Naive thymus-derived CD8-positive, alpha-beta T cell (primary cell): ENCODE results near the gene DSE. TPM values are rescaled to one million over a fixed set of nuclear protein-coding genes. Genes with fewer than 3 reads are reported as not detected.

Source experiments
- ATAC-seq, 2 donors: fragments of 150-1000 bp; cut with Tn5 transposase in 1 of 2; sonication (Bioruptor Pico), chemical (Tn5 transposase) in 1 of 2; 1 replicate in 1 of 2; 2 replicates in 1 of 2; pipeline ENCODE4 v1.10.0; 2021; ENCODE audit warnings: mild to moderate bottlenecking in 2 of 2, moderate library complexity in 2 of 2
- POLR2A ChIA-PET: fragments of 350-600 bp; sonication (Branson Sonifier 250); formaldehyde crosslinking; loops from one replicate; lab custom pipeline; 2021; ENCODE audit warnings: antibody characterized with exemption; lab: Charles Lee
- DNase-seq, 10 donors: peaks; one replicate each; pipeline versions ENCODE4 v3.0.0 to v3.0.0-alpha.2; 2020 to 2022
- H3K27ac Mint-ChIP-seq, 10 donors: one replicate each; pipeline ENCODE4 v1.8.0; 2020 to 2022; ENCODE audit warnings: mild to moderate bottlenecking in 10 of 10, mixed read lengths in 10 of 10, moderate library complexity in 4 of 10, inconsistent platforms in 1 of 10
- H3K27me3 Mint-ChIP-seq, 5 donors: one replicate each; pipeline ENCODE4 v1.8.0; 2021 to 2022; ENCODE audit warnings: mixed read lengths in 5 of 5
- H3K36me3 Mint-ChIP-seq, 3 donors: one replicate each; pipeline ENCODE4 v1.8.0; 2020 to 2022; ENCODE audit warnings: mixed read lengths in 3 of 3, mild to moderate bottlenecking in 2 of 3, inconsistent platforms in 1 of 3
- H3K4me1 Mint-ChIP-seq, 4 donors: one replicate each; pipeline ENCODE4 v1.8.0; 2021 to 2022; ENCODE audit warnings: mixed read lengths in 4 of 4
- H3K4me3 Mint-ChIP-seq, 10 donors: one replicate each; pipeline ENCODE4 v1.8.0; 2020 to 2022; ENCODE audit warnings: mild to moderate bottlenecking in 10 of 10, mixed read lengths in 10 of 10, moderate library complexity in 6 of 10, inconsistent platforms in 1 of 10
- H3K9me3 Mint-ChIP-seq, 9 donors: one replicate each; pipeline ENCODE4 v1.8.0; 2020 to 2022; ENCODE audit warnings: mixed read lengths in 9 of 9, mild to moderate bottlenecking in 3 of 9, inconsistent platforms in 1 of 9, moderate library complexity in 1 of 9
- polyA plus RNA-seq, 3 donors: library from polyadenylated mRNA; unstranded; fragments of 300-500 nt; fragmentation: Illumina TruSeq; gene quantifications; one replicate each; pipeline ENCODE4 v1.2.3, GENCODE V29; 2021
- total RNA-seq, 8 experiments: library from RNA in 2 of 8; stranded (reverse) in 2 of 8; gene quantifications; one replicate each; pipeline ENCODE4 v1.2.3 and lab custom pipeline; 2021 to 2026

Gene DSE
- total and polyA plus RNA-seq, 5 experiments from 2014 or later, result 3.9 to 9.3 (median 4.9) TPM

DNA sequence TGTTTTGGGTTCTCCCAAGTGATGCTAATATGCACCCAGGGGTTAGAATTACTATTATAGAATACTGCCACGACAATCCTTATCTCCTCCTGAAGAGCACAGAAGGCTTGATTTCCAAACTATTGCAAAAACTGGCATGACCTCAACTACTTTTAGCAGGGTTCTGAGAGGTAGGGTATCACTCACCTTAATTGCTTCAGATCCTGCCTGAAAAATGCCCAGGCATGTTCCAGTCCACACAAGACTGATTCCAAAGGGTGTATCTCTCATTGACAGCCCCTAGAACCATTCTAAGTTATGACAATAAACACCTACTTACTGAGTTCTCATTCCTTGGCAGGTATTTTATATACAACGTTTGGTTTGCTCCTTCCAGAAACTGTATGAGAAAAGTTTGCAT is 5.0 kb upstream of the DSE start:
- no peaks in the 10 kb centered on the region for H3K27me3 Mint-ChIP-seq
- H3K4me1 Mint-ChIP-seq, result peaks cover 8 to 18% (median 10%) of the 10 kb centered on the region in 4 donors
- no peaks in the 10 kb centered on the region for H3K36me3 Mint-ChIP-seq
- ATAC-seq (no peak), DNase-seq (no peak)
- POLR2A ChIA-PET, result no interaction called here
- no peak overlapping the region for H3K4me3 Mint-ChIP-seq
- H3K9me3 Mint-ChIP-seq, result no peaks in the 10 kb centered on the region
- H3K27ac Mint-ChIP-seq, result no peak overlapping the region

DNA sequence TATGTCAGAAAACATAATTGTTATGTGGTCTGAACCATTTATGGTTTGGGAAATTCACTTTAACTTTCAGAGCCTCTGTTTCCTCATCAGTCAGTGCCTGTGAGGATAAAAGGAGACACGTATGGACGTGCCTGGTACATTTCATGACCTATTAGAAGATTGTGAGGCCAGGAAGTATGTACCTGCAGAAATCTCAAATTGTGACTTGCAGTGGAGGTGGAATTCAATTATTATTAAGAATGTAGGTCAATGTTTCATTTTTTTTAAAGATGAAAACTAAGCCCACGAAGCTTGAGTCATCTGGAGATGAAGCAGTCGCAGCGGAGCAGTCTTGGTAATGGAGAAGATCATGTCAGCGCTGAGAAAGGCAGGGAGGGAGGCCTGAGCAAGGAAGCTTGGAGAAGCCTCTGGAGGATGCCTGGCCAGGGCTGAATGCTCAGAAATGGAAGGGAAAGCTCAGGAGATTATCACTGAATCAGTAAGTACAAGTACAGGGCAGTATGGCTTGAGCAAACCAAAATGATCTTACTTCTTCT is 3.9 kb upstream of the DSE start:
- Mint-ChIP-seq H3K27ac (no peak overlapping the region), H3K9me3 (no peaks in the 10 kb centered on the region), H3K4me1 (peaks cover 8 to 22% (median 14%) of the 10 kb centered on the region in 4 donors), H3K4me3 (no peak overlapping the region), H3K27me3 (no peaks in the 10 kb centered on the region), H3K36me3 (no peaks in the 10 kb centered on the region)
- ATAC-seq (no peak), DNase-seq (no peak)
- POLR2A ChIA-PET, result no interaction called here

DNA sequence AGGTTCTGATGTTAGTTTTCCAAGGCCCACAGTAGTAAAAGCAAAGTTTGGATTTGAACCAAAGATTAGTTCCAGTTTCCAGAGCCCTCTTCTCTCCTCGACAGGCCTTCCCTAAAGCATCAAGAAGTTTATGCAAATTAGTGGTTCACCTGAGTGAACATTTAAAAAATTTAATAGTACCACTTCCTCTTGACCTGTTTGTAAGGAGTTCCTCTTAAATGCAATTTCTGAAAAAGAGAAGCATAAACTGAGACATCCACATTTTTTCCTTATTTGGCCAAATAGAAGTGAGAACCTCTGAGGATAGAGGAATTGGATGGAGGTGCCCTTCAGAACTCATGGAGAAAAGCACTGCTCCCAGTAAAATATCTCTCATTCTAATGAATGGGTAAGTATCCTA is 1.2 kb upstream of the DSE start:
- POLR2A ChIA-PET, result interaction anchor here (2.4 kb wide), 1 partner anchor 90 kb away, joined by 8 read pairs; the partner anchor contains the start of gene TSPYL1
- ATAC-seq (no peak), DNase-seq (no peak)
- peak overlapping the region in 2 of 10 donors; percentile 39 to 44 for H3K27ac Mint-ChIP-seq
- H3K9me3 Mint-ChIP-seq, result no peaks in the 10 kb centered on the region
- H3K4me3 Mint-ChIP-seq, result peak overlapping the region; percentile 86 to 95 (median 90)
- peaks cover 7 to 16% (median 13%) of the 10 kb centered on the region in 5 donors for H3K27me3 Mint-ChIP-seq
- H3K36me3 Mint-ChIP-seq, result no peaks in the 10 kb centered on the region
- H3K4me1 Mint-ChIP-seq, result peaks cover 8 to 21% (median 14%) of the 10 kb centered on the region in 4 donors

DNA sequence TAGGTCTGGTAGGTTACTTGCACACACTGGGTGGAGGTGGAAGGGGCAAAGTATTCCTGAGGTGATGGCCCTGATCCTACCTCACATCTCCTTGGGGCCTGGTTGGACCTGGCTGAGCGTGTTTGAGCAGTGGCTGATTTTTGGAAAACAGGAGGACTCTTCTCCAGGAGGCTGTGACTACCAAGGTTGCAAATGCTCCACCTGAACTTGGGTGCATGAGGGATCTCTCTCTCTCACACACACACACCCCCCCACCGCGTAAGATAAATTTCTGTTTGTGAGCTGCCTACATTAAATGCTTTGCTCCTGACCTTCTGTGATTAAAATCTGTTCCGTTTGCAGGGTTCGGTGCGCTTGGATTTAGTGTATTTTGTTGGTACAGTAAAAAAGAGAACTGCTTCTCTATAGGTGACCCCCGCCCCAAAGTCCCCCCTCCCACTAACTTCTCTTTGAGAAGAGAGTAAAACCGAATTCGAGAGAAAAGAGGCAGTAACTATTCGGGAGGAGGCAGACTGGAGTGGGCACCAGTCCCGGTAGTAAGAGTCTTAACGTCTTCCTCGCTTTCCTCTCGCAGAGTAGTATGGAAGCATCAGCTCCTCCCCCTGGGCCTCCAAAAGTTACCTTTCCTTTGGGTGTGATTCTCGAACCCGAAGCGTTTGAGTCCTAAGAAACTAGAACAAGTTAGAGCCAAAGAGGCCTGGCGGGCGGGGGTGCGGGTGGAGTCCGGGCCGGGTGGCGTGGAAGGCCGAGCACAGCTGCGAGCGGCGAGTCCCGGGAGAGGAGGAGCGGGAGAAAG is 585 bp upstream of the DSE start:
- ATAC-seq, result peak; percentile 37 to 45
- Mint-ChIP-seq H3K36me3 (no peaks in the 10 kb centered on the region), H3K27me3 (peaks cover 7 to 18% (median 14%) of the 10 kb centered on the region in 5 donors), H3K27ac (peak overlapping the region in 7 of 10 donors; percentile 6 to 54 (median 39)), H3K4me3 (peak overlapping the region; percentile 86 to 95 (median 90)), H3K4me1 (peaks cover 8 to 21% (median 14%) of the 10 kb centered on the region in 4 donors), H3K9me3 (no peaks in the 10 kb centered on the region)
- POLR2A ChIA-PET, result interaction anchor here (2.4 kb wide), 1 partner anchor 91 kb away, joined by 8 read pairs; the partner anchor contains the start of gene TSPYL1
- peak in 1 of 10 donors; percentile 1 for DNase-seq

DNA sequence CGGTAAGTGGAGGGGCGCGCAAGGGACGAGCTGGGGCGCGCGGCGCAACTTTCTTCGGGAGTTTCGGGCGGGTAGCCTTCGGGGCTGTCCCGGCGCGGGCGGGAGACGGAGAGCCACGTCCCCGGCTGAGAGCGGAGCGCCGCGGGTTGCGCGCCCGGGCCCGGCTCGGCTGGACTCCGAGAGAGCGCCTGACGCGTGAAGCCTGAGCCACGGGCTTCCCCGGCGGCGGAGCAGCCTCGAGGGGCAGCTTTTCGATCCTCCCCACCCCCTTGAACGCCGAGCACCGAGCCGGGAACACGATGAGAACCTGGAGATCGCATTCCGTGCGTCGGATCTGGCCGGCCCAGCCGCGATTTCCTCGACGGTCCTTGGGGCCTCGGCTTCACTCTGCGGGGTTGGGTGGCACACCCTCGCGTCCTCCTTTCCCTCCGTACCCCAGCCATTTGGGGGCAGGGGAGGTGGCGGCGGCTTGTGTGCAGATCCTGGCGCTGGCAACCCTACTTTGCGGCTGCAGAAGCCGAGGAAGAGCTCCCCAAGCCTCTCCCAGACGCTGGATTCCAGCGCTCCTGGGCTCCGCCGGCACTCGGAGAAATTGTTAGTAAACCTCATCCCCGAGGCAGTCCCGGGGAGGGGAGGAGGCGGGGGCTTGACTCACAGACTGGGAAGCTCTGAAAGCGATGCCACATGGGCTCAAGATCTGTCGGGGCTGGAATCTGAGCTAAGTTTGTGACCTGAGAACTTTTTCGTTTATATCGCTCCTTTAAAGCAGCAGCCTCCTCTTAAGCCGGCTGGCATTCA is 572 bp downstream of the DSE start:
- Mint-ChIP-seq H3K4me1 (peaks cover 8 to 21% (median 14%) of the 10 kb centered on the region in 4 donors), H3K9me3 (no peaks in the 10 kb centered on the region), H3K4me3 (peak overlapping the region; percentile 72 to 95 (median 90)), H3K36me3 (no peaks in the 10 kb centered on the region), H3K27ac (peak overlapping the region in 2 of 10 donors; percentile 14 to 33), H3K27me3 (peaks cover 12 to 25% (median 19%) of the 10 kb centered on the region in 5 donors)
- peak in 9 of 10 donors; percentile 3 to 60 (median 19) for DNase-seq
- POLR2A ChIA-PET, result interaction anchor here (0.6 to 2.4 kb wide), 2 partner anchors 34 to 92 kb away, joined by 6 to 8 read pairs; partner anchors contain the start of gene TSPYL1
- ATAC-seq, result peak; percentile 54 to 61

DNA sequence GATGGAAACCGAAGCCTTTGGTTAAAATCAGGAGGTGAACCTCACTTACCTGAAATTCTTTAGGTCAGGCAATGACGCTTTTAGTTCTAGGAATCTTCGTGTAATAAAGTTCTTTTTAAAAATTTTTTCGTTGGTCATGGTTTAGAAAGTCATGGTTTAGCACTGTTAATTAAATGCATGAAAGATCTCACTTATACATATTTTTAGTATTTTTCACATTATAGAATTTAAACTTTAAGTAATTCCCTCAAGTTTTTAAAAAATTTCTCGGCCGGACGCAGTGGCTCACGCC is 1.1 kb downstream of the DSE start:
- H3K4me1 Mint-ChIP-seq, result peaks cover 8 to 21% (median 14%) of the 10 kb centered on the region in 4 donors
- POLR2A ChIA-PET, result interaction anchor here (2.4 kb wide), 1 partner anchor 92 kb away, joined by 8 read pairs; the partner anchor contains the start of gene TSPYL1
- no peak for ATAC-seq
- peaks cover 13 to 26% (median 22%) of the 10 kb centered on the region in 5 donors for H3K27me3 Mint-ChIP-seq
- peak overlapping the region; percentile 72 to 95 (median 90) for H3K4me3 Mint-ChIP-seq
- H3K27ac Mint-ChIP-seq, result peak overlapping the region in 1 of 10 donors; percentile 14
- no peaks in the 10 kb centered on the region for H3K9me3 Mint-ChIP-seq
- DNase-seq, result no peak
- no peaks in the 10 kb centered on the region for H3K36me3 Mint-ChIP-seq

DNA sequence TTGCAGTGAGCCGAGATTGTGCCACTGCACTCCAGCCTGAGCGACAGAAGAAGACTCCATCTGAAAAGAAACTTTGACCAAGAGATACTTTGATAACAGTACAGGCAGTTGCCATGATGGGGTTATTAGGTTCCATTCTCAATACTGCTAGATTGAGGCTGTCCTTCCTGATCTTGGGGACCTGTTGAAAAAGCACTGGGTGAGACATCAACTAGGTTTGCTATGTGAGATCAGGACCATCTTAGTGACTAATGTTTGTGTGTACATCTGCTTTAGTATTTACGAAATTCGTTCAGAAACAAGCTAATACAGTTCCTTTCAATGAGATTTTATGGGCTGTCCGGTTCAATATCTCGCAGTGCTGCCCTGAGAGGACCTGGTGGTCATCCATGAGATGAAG is 2.6 kb downstream of the DSE start:
- ATAC-seq, result no peak
- peaks cover 8 to 17% (median 14%) of the 10 kb centered on the region in 4 donors for H3K4me1 Mint-ChIP-seq
- H3K36me3 Mint-ChIP-seq, result no peaks in the 10 kb centered on the region
- POLR2A ChIA-PET, result interaction anchor here (1.3 kb wide), 1 partner anchor 94 kb away, joined by 3 read pairs; the partner anchor contains the start of gene TSPYL1
- peaks cover 13 to 26% (median 23%) of the 10 kb centered on the region in 5 donors for H3K27me3 Mint-ChIP-seq
- no peaks in the 10 kb centered on the region for H3K9me3 Mint-ChIP-seq
- no peak overlapping the region for H3K27ac Mint-ChIP-seq
- no peak for DNase-seq
- no peak overlapping the region for H3K4me3 Mint-ChIP-seq

DNA sequence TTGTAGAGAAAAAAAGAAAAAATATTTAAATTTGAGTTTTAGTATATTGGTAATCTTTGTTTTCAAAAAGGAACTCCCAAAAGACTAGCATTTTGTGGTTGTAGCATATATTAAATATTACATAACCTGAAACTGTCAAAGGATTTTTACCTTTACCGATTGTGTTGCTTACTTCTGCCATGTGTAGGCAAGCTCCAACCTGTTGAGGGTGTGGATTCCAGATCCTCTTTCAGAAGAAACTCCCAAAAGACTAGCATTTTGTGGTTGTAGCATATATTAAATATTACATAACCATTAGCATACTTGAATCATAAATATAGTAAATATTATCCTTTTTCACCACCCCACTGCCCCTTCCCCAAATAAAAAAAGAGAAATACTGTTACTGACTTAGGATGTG is 3.2 kb downstream of the DSE start:
- POLR2A ChIA-PET, result no interaction called here
- no peak for DNase-seq
- peaks cover 8 to 17% (median 14%) of the 10 kb centered on the region in 4 donors for H3K4me1 Mint-ChIP-seq
- no peak overlapping the region for H3K27ac Mint-ChIP-seq
- H3K9me3 Mint-ChIP-seq, result no peaks in the 10 kb centered on the region
- H3K4me3 Mint-ChIP-seq, result no peak overlapping the region
- H3K36me3 Mint-ChIP-seq, result no peaks in the 10 kb centered on the region
- ATAC-seq, result no peak
- peaks cover 13 to 26% (median 23%) of the 10 kb centered on the region in 5 donors for H3K27me3 Mint-ChIP-seq

DNA sequence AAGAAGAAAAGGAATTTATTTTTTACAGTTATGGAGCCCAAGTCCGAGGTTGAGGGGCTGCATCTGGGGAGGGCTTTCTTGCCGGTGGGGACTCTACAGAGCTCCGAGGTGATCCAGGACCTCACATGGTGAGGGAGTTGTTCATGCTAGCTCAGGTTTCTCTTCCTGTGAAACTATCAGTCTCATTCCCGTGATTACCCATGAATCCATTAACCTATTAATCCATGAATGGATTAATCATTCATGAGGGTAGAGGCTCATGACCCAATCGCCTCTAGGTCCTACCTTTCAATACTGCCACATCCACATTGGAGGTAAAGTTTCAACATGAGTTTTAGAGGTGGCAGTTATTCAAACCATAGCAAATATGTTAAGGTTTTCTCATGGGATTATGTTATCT is 3.8 kb downstream of the DSE start:
- POLR2A ChIA-PET, result interaction anchor here (0.6 kb wide), 1 partner anchor 47 kb away, joined by 4 read pairs; no protein-coding TSS in a partner anchor
- H3K4me1 Mint-ChIP-seq, result peaks cover 8 to 17% (median 11%) of the 10 kb centered on the region in 4 donors
- peaks cover 13 to 26% (median 23%) of the 10 kb centered on the region in 5 donors for H3K27me3 Mint-ChIP-seq
- no peak overlapping the region for H3K27ac Mint-ChIP-seq
- ATAC-seq (no peak), DNase-seq (no peak)
- H3K36me3 Mint-ChIP-seq, result no peaks in the 10 kb centered on the region
- no peak overlapping the region for H3K4me3 Mint-ChIP-seq
- no peaks in the 10 kb centered on the region for H3K9me3 Mint-ChIP-seq

DNA sequence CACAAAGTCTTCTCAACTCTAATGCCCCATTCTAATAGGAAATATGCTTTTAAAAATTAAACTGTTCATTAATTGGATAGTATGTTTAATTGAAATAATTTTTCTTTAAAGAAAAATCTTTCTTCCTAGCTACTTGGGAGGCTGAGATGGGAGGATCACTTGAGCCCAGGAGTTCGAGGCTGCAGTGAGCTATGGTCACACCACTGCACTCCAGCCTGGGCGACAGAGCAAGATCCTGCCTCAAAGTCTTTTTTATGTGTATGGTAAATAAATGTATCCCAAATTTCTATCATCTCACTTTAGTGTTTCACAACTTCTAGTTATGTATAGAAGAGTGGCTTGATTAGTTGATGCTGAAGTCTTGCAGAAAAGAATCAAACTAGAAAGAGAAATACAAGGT is 4.5 kb downstream of the DSE start:
- no peak overlapping the region for H3K4me3 Mint-ChIP-seq
- ATAC-seq (no peak), DNase-seq (no peak)
- POLR2A ChIA-PET, result no interaction called here
- H3K4me1 Mint-ChIP-seq, result peaks cover 2 to 10% (median 4%) of the 10 kb centered on the region in 4 donors
- peaks cover 13 to 32% (median 26%) of the 10 kb centered on the region in 5 donors for H3K27me3 Mint-ChIP-seq
- no peak overlapping the region for H3K27ac Mint-ChIP-seq
- H3K36me3 Mint-ChIP-seq, result no peaks in the 10 kb centered on the region
- no peaks in the 10 kb centered on the region for H3K9me3 Mint-ChIP-seq

DNA sequence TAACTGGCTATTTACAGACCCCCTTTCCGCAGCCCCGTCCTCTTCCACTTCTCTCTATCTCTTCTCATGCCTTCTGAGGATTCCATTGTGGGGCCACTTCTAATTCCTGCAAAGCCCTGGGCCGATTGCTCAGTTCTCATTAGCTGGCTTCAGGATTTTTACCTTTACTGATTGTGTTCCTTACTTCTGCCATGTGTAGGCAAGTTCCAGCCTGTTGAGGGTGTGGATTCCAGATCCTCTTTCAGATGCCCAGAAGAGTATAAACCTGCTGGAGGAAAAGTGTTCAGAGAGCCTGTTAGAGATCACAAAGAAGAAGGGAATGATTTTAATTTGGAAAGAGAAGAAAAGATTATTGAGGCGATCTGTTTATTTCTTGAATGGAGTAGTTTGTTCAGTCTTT is 5.4 kb downstream of the DSE start:
- Mint-ChIP-seq H3K9me3 (no peaks in the 10 kb centered on the region), H3K27ac (no peak overlapping the region), H3K36me3 (no peaks in the 10 kb centered on the region), H3K4me3 (no peak overlapping the region), H3K4me1 (peaks cover 0 to 7% (median 2%) of the 10 kb centered on the region in 4 donors), H3K27me3 (peaks cover 15 to 41% (median 29%) of the 10 kb centered on the region in 5 donors)
- ATAC-seq, result no peak
- POLR2A ChIA-PET, result no interaction called here
- DNase-seq, result no peak

DNA sequence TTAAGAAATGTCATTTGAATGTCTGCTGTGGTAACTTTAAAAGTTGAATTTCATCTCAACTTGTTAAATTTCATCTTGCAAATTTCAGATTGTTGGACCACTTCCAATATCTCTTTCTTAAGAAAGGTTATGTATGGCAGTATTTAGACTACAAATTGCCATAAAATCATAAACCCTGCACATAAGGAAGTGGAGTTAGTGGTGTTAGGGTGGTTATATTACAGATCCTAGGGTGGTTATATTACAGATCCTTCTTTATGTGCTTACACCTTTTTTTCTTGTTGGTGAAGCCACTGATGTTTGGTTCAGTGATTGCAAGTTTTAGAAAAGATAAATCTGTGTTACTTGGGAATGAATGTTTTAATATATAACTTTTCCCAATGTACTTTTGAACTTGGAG is 9.0 kb downstream of the DSE start:
- H3K9me3 Mint-ChIP-seq, result no peaks in the 10 kb centered on the region
- ATAC-seq (no peak), DNase-seq (no peak)
- H3K27ac Mint-ChIP-seq, result no peak overlapping the region
- no peaks in the 10 kb centered on the region for H3K36me3 Mint-ChIP-seq
- no peaks in the 10 kb centered on the region for H3K4me1 Mint-ChIP-seq
- no peak overlapping the region for H3K4me3 Mint-ChIP-seq
- POLR2A ChIA-PET, result no interaction called here
- H3K27me3 Mint-ChIP-seq, result peaks cover 13 to 34% (median 14%) of the 10 kb centered on the region in 5 donors
